OCI-LY3 (cell line): ENCODE data around the gene ESYT1.

Source experiments
- EZH2phosphoT487 ChIP-seq: fragments of 200-600 bp; shearing (Covaris generic); IDR thresholded peaks from 2 replicates; pipeline ENCODE4 v1.6.1; 2018; ENCODE audit warnings: antibody characterized with exemption, mixed run types, low read depth
- TF ChIP-seq, protein P1 (sequence below): fragments of 200-600, 300-600 bp; sonication (generic); IDR thresholded peaks from 2 replicates; pipeline ENCODE4 v1.5.1; 2014; ENCODE audit warnings: antibody characterized with exemption, low read length, low read depth

DNA sequence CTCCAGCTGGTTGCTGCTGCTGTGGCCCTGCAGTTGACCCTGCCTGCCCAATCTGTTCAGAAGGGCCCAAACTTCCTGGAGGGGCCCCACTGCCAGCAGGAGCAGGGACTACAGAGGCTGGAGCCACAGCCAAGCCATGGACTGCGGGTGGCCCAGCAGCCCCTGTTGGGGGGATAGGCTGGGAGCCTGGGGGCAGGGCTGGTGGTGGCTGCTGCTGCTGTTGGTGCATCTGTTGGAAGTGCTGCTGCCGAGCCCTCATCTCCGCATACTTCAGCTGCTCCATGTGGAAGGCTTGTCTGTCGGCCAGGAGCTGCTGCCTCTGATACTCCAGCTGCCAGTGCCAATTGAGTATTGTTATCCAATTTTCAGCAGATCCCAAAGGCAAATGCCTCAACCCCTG lies 37.3 kb downstream of the ESYT1 start:
- TF ChIP-seq, protein P1, sequence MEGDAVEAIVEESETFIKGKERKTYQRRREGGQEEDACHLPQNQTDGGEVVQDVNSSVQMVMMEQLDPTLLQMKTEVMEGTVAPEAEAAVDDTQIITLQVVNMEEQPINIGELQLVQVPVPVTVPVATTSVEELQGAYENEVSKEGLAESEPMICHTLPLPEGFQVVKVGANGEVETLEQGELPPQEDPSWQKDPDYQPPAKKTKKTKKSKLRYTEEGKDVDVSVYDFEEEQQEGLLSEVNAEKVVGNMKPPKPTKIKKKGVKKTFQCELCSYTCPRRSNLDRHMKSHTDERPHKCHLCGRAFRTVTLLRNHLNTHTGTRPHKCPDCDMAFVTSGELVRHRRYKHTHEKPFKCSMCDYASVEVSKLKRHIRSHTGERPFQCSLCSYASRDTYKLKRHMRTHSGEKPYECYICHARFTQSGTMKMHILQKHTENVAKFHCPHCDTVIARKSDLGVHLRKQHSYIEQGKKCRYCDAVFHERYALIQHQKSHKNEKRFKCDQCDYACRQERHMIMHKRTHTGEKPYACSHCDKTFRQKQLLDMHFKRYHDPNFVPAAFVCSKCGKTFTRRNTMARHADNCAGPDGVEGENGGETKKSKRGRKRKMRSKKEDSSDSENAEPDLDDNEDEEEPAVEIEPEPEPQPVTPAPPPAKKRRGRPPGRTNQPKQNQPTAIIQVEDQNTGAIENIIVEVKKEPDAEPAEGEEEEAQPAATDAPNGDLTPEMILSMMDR = no peak
- no peak for TF ChIP-seq EZH2phosphoT487
